HG03520 (cell line): ENCODE measurements around the gene DEF6.

Experiments used
- ATAC-seq: cut with Tn5 transposase; IDR thresholded peaks from one replicate; pipeline ENCODE4 v1.9.1; 2021; ENCODE audit warnings: mild to moderate bottlenecking, moderate library complexity; ENCODE audit not compliant: unreplicated experiment

The DEF6 gene, protein sequence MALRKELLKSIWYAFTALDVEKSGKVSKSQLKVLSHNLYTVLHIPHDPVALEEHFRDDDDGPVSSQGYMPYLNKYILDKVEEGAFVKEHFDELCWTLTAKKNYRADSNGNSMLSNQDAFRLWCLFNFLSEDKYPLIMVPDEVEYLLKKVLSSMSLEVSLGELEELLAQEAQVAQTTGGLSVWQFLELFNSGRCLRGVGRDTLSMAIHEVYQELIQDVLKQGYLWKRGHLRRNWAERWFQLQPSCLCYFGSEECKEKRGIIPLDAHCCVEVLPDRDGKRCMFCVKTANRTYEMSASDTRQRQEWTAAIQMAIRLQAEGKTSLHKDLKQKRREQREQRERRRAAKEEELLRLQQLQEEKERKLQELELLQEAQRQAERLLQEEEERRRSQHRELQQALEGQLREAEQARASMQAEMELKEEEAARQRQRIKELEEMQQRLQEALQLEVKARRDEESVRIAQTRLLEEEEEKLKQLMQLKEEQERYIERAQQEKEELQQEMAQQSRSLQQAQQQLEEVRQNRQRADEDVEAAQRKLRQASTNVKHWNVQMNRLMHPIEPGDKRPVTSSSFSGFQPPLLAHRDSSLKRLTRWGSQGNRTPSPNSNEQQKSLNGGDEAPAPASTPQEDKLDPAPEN

DNA sequence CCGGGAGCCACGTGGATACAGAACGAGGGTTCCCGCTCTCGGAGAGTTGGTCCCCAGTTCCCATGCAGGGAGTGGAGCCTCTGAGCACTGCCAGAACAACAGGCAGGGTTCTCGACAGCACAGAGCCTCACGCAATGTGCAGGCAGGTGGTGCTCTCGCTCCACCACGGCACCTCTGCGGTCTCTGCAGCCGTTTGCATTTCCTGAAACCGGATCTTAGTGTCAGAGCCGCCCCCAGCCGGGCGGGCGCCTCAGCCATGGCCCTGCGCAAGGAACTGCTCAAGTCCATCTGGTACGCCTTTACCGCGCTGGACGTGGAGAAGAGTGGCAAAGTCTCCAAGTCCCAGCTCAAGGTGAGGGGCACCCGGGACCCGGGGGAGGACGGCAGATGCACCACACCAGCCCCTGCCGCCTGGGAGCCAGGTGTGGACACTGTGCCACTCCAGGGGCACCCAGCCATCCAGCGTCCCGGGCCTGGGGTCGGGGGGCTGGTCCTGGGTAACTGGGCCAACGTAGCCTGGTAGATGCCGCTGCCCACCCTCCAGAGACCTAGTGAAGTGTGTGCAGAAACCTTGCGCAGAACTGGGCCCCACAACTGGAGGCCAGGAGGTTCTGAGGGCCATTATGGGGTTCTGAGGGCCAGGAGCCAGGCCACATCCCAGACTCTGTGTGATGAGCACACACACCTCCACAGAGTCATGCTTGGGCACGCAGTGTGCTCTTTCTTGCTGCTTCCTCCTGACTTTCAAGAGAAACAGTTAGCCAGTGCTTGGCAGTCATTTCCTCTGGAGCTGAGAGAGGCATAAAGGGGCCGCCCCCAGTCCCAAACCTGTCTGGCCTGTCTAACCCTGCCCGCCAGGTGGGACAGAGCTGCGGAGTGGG is at the start of gene DEF6:
Gene DEF6, plus strand, starts transcription at position 218 of the 881 bp plus-strand sequence. Its CDS starts 39 bp downstream, at position 257.
- peak; percentile 53 for ATAC-seq

GRCh38 chr6:35248300-35248699 is 49.3 kb upstream of the DEF6 start:
- ATAC-seq: no peak

DNA sequence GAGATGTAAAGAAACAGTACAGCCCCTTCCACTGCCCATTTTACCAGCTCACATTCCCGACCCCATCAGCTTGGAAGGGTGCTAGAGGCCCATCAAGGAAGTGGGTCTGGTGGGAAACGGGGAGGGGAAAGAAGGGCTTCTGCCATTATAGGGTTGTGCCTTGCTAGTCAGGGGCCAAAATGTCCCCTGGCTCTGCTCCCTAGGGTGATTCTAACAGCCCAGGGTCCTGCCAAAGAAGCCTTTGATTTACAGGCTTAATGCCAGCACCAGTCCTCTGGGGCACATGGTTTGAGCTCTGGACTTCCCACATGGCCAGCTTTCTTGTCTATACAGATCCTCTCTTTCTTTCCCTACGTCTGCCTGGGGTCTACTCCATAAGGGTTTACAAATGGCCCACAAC is 48.7 kb upstream of the DEF6 start:
- no peak for ATAC-seq

DNA sequence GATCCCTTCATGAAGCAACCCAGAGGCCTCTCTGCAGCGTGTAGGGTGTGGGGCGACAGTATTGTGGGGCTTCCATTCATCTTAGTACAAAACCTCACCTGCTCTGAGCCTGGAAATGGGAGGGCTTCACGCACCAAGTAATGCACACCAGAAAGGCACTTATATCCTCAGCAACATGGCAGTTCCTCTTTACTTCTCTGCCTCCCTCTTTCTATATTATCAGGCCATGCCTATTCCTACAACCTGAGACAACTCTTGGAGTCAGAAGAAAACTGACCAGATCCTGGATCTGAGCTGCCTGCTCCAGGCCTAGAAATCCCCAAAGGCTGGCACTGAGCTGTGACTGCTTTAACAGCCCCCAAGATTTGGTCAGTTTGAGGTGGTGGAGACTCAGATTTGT is 45.7 kb upstream of the DEF6 start:
- ATAC-seq: no peak

GRCh38 chr6:35253249-35253648 is 44.4 kb upstream of the DEF6 start:
- no peak for ATAC-seq

- no peak for ATAC-seq
These were observed 39.3 kb upstream of the DEF6 start for GRCh38 chr6:35258336-35258735.

DNA sequence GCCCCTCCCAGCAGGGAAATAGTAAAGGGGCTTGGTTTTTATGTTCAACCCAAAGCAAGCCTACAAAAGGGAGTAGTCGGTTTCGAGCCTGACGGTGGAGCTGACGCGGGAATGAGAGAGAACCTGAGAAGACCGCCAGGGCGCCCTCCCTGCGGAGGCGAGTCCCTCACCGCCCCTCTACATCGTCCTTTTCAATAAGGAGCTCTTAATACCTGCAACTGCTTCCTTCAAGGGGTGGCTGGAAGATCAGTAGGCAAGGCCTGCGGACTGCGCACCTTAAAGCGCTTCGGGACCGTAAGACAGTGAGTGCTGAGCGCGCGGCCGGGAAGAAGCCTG is 38.8 kb upstream of the DEF6 start:
- peak; percentile 11 for ATAC-seq

GRCh38 chr6:35259194-35259947 is 38.2 kb upstream of the DEF6 start, which contains the start of gene ZNF76:
ZNF76 (plus strand) TSS chr6:35259735; CDS start chr6:35281152, 21,417 bp downstream.
- ATAC-seq: peak; percentile 77

DNA sequence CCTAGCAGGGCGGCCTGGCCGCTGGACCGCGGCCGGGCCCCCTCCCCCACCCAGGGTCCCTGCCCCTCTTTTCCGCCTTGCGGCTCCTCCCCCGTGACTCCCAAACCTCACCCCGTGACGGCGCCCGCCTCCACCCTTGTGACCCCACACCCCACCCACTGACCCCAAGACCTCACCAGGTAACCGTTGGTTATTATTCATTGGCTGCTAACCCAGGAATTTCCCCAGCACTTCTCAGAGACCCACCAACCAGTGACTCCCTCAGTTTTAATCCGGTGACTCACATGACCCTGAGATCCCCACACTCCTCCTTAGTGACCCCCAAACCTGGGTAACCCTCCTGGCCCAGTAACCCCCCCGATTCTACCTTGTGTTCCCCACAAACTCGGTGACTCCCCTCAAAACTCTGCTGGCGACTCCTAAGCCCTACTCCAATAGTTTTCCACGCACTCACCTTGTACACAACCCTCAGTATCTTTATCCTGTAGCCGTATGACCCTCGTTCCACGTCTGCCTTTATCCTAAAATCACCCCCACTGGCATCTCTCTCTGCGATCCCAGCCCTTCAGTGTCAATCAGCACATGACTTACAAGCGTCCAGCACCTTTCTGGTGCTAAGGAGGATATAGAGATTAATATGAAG is 37.5 kb upstream of the DEF6 start:
- peak; percentile 29 for ATAC-seq

DNA sequence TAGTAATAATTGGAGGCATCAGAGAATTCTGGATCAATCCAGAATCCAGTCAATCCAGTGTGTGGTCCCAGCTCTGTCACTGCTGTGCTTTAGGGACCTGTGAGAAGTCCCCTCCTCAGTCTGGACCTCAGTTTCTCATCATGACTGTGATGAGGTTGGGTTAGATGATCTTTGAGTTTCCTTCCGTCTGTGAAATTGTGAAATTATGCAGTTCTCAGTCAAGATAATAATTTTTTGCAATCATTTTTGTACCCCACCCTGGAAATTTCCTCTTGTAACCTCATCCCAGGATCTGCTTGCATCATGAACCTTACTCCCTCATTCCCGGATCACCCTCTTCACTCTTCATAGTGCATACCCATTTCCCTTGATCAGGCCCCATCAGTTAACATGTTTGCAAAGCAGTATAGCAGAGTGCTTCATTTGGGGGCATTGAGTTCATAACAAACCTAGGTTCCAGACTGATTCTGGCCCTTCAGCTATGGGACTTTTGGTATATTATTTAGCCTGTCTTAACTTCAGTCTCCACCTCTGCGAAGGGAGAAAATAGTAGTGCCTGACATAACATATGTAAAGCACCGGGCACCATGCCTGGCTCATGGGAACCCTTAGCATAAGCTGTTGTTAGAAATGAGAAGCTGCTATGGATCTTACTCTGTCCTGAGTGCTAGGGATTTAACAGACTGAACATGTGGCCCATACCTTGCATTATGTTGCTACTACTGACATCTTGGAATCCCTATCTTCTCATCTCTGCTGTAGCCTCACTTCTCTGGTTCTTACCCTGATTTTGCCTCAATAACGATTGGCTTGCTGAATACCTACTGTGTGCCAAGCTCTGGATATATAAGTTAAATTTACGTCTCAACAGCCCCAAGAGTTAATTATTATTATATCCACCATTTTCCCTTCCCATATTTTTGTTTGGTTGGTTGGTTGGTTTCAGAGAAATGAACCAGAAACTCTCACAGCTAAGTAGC is 36.7 kb upstream of the DEF6 start:
- ATAC-seq: no peak

GRCh38 chr6:35262596-35262995 is 35.0 kb upstream of the DEF6 start:
- no peak for ATAC-seq

- no peak for ATAC-seq
These were observed 32.9 kb upstream of the DEF6 start for GRCh38 chr6:35264550-35265274.

GRCh38 chr6:35265523-35265922 is 32.1 kb upstream of the DEF6 start:
- ATAC-seq: no peak

DNA sequence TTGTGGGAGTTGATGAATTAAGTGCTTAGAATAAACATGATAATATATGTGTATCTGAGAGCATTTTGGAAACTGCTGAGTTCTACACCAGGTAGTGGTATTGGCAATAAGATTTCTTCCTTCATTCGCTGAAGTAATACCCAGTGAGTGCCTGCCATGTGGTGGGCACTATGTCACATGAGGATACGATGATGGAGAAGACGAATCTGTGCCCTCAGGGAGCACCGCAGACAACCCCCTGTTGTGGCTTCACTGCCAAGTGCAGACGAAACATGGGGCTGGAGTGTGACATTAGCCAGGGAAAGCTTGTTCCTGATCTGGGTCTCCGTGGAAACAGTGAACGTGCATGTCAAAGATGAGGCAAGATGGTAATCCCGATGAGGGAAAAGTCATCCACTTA is 30.2 kb upstream of the DEF6 start:
- ATAC-seq: no peak

- no peak for ATAC-seq
These were observed 29.7 kb upstream of the DEF6 start for GRCh38 chr6:35267897-35268296.

DNA sequence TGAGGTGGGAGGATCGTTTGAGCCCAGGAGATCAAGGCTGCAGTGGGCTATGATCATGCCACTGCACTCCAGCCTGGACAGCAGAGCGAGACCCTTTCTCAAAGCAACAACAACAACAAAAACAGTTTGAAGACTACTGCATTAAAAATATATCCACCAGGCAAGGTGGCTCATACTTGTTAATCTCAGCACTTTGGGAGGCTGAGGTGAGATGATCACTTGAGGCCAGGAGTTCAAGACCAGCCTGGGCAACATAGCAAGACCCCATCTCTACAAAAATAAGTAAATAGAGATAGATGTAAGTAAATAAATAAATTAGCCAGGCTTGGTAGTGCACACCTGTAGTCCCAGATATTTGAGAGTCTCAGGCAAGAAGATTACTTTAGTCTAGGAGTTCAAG is 25.6 kb upstream of the DEF6 start:
- no peak for ATAC-seq

DNA sequence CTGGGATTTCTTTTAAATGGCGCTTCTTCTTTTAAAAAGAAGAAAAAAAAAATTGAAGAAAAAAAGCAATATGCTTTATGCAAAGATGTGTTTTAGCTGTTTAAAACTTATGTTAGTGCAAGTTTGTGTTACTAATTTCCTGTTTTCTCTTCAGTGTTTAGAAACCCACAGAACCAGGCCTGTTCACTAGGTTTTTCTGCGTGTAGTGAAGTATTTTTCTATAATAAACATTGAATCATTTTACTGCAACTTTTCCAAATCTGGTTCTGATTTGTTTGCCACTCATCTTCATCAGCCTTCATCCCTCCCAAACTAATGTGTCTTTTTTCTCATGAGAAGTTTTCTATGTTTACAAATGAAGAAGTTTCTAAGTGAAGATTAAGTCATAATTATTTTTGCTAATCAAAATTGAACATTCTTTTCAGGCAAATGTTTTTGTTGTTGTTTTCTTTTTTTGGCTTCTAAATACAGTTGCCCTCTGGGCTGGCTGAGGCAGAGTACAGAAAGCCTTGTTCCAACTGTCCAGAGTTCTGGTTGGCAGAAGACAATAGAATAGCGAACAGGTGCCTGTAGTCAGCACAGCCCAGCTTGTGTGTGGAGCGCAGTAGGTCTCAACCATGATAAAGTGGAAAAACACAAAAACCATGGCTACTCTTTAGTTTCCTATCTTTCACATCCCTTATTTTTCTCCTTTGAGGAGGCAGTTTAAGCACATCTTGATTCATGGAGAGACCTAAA is 23.6 kb upstream of the DEF6 start:
- no peak for ATAC-seq

DNA sequence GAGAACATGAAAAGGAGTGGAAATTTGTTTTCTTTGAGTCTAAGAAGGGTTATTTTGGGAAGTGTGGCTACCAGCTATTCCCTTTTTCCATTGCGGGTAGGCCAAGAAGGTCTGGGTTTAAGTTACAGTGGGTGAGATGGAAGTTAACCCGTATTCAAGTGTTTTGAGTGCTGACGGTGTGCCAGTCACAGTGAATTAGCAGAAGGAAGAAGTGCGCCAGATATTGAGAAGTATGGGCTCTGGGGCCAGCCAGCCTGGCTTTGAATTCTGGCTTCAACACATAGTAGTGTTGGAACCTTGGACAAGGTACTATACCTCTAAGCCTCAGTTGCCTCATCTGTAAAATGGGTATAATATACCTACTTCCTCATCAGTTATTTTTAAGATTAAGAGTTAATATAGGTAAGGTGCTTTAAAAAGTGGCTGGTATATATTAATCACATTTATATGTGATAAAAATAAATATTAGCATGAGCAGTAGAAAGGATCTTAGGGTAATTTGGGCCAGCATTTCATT is 21.8 kb upstream of the DEF6 start:
- no peak for ATAC-seq
